Gastrocnemius medialis (tissue), 4 donors: ENCODE measurements around the gene KRT14. TPM values are rescaled to one million over a fixed set of nuclear protein-coding genes. Genes with fewer than 3 reads are reported as not detected.
"Not testable (repeated sequence)": the region's sequence is repeated elsewhere in the genome, so short reads cannot be mapped to it uniquely, and the experiment has no call there.

Source experiments
- ATAC-seq, 2 donors: fragments of 150-250 bp; one replicate each; pipeline ENCODE4 v1.9.1; 2016
- DNase-seq, 2 donors: peaks; one replicate each; pipeline ENCODE4 v3.0.0-alpha.2; 2019
- H3K27ac ChIP-seq, 4 donors: fragments of 200-600 bp; sonication (generic); 1 replicate in 1 of 4; 2 replicates in 3 of 4; pipeline ENCODE4 v1.5.1; 2016 to 2018; ENCODE audit warnings: mild to moderate bottlenecking in 2 of 4, moderate library complexity in 1 of 4
- H3K27me3 ChIP-seq, 3 donors: fragments of 200-600 bp; sonication (generic) in 2 of 3; 1 replicate in 1 of 3; 2 replicates in 2 of 3; pipeline versions ENCODE4 v1.5.1 to v1.6.0; 2016 to 2019; ENCODE audit warnings: mild to moderate bottlenecking in 1 of 3, moderate library complexity in 1 of 3
- H3K36me3 ChIP-seq, 2 donors: fragments of 200-600 bp; sonication (generic) in 1 of 2; one replicate each; pipeline ENCODE4 v1.5.1; 2017 to 2018
- H3K4me1 ChIP-seq, 2 donors: fragments of 200-600 bp; sonication (generic) in 1 of 2; one replicate each; pipeline ENCODE4 v1.5.1; 2016 to 2017; ENCODE audit warnings: mild to moderate bottlenecking in 2 of 2
- H3K4me3 ChIP-seq, 4 donors: fragments of 200-600 bp; sonication (generic) in 3 of 4; 1 replicate in 1 of 4; 2 replicates in 3 of 4; pipeline ENCODE4 v1.5.1; 2016 to 2019; ENCODE audit warnings: mild to moderate bottlenecking in 2 of 4
- H3K9me3 ChIP-seq, 3 donors: fragments of 200-600 bp; sonication (generic) in 2 of 3; 1 replicate in 1 of 3; 2 replicates in 2 of 3; pipeline ENCODE4 v1.5.1; 2016 to 2019
- CTCF ChIP-seq, 5 experiments: fragments of 450-650 bp in 3 of 5; fragments of 200-600 bp in 2 of 5; sonication (generic) in 2 of 5; IDR thresholded peaks in 4 of 5; conservative IDR thresholded peaks in 1 of 5; 1 replicate in 4 of 5; 2 replicates in 1 of 5; pipeline ENCODE4 v1.5.1; 2016 to 2019; ENCODE audit warnings: antibody characterized with exemption in 5 of 5, mild to moderate bottlenecking in 3 of 5, moderate library complexity in 3 of 5
- POLR2A ChIP-seq, 2 donors: fragments of 450-650 bp; IDR thresholded peaks; one replicate each; pipeline ENCODE4 v1.6.1; 2017; ENCODE audit warnings: antibody characterized with exemption in 2 of 2, mild to moderate bottlenecking in 2 of 2, moderate library complexity in 2 of 2
- in situ Hi-C, 4 donors: fragments of 200-750 bp; cut with MboI; loops; one replicate each; pipeline versions ENCODE4 v1.15.0 to v1.8.0; 2017; ENCODE audit warnings: low sequenced_read_pairs in 4 of 4
- intact Hi-C: fragments of 100-400 bp; cut with DNase I; formaldehyde crosslinking; loops from one replicate; pipeline ENCODE4 v1.15.1; 2023; ENCODE audit warnings: low total_unique reads
- total RNA-seq, 4 donors: library from RNA; depleted of rRNA; stranded (reverse); fragments of >200 nt; gene quantifications; one replicate each; pipeline versions ENCODE4 v1.1.0 to v1.2.3, GENCODE V29; 2016

KRT14 gene
- total RNA-seq, 4 donors from 2014 or later: not detected

GRCh38 chr17:41583137-41584127, 3.3 kb downstream of the KRT14 start:
- no peak for ATAC-seq

DNA sequence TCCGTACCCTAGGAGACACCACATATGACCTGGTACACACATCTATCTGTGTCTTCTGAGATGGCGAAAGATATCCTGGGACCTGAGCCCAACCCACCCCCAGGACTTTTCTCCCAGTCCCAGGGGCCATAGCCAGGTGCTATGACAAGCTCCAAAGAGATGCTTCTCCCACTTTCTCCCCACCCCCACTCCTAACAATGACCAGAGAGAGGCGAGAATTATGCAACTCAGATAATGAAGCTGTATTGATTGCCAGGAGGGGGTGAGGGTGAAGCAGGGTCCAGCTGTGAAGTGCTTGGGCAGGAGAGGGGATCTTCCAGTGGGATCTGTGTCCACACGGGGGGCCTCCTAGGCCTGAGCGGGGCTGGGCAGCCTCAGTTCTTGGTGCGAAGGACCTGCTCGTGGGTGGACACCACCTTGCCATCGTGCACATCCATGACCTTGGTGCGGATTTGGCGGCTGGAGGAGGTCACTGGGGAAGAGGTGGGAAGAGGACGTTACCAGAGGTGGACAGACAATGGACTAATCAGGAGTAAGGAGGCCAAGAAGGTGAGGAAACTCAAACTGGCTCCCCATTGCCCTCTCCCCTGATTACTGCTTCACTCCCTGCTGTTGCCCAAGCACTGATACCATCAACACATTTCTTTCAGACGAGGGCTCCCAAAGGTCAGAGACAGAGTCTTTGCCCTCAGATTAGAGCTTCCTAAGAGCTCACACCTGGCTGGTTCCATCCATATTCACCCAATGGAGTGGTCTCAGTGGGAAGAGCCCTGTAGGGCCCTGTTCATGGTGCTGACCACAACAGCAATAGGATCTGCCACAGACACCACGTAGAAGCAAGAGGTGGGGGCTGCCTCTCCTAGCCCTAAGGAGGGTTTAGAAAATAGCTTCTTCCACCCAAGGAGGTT, 4.4 kb downstream of the KRT14 start:
- H3K4me3 ChIP-seq, in situ Hi-C loops, H3K27ac ChIP-seq, H3K4me1 ChIP-seq, intact Hi-C loops, H3K36me3 ChIP-seq, H3K27me3 ChIP-seq, DNase-seq, H3K9me3 ChIP-seq, ATAC-seq: not testable (repeated sequence)

More at GRCh38 chr17:41583137-41584127, 3.3 kb downstream of the KRT14 start:
- Histone ChIP-seq H3K4me3 (no peak overlapping the region), H3K4me1 (no peaks in the 10 kb centered on the region), H3K9me3 (no peaks in the 10 kb centered on the region), H3K27ac (no peak overlapping the region), H3K36me3 (no peaks in the 10 kb centered on the region), H3K27me3 (peaks cover 0 to 3% (median 3%) of the 10 kb centered on the region in 3 donors)
- no peak for TF ChIP-seq POLR2A (IDR thresholded peaks at IDR 0.05)
- TF ChIP-seq CTCF (IDR thresholded peaks at IDR 0.05 in 4 of 5, conservative IDR thresholded peaks at IDR 0.05 in 1 of 5): no peak
- intact Hi-C loops (no loop called here), in situ Hi-C loops (no loop called here)
- no peak for DNase-seq

- intact Hi-C loops: no loop called here
- no peak for DNase-seq
- ATAC-seq: no peak
Measured at GRCh38 chr17:41581366-41582060, 5.2 kb downstream of the KRT14 start.

GRCh38 chr17:41580687-41581365, 5.9 kb downstream of the KRT14 start:
- H3K4me3 ChIP-seq: no peak overlapping the region
- in situ Hi-C loops: no loop called here
- no peaks in the 10 kb centered on the region for H3K9me3 ChIP-seq
- H3K27ac ChIP-seq: no peak overlapping the region
- DNase-seq: no peak
- no peaks in the 10 kb centered on the region for H3K4me1 ChIP-seq
- TF ChIP-seq POLR2A (IDR thresholded peaks at IDR 0.05) (no peak), CTCF (IDR thresholded peaks at IDR 0.05 in 4 of 5, conservative IDR thresholded peaks at IDR 0.05 in 1 of 5) (no peak)
- no peak for ATAC-seq
- H3K27me3 ChIP-seq: peaks cover 0 to 16% (median 8%) of the 10 kb centered on the region in 3 donors
- intact Hi-C loops: no loop called here
- H3K36me3 ChIP-seq: no peaks in the 10 kb centered on the region

More at GRCh38 chr17:41581366-41582060, 5.2 kb downstream of the KRT14 start:
- no peak overlapping the region for H3K4me3 ChIP-seq
- H3K9me3 ChIP-seq: no peaks in the 10 kb centered on the region
- no peak for TF ChIP-seq CTCF (IDR thresholded peaks at IDR 0.05 in 4 of 5, conservative IDR thresholded peaks at IDR 0.05 in 1 of 5)
- TF ChIP-seq POLR2A (IDR thresholded peaks at IDR 0.05): no peak
- in situ Hi-C loops: no loop called here
- H3K27ac ChIP-seq: no peak overlapping the region
- peaks cover 0 to 11% (median 8%) of the 10 kb centered on the region in 3 donors for H3K27me3 ChIP-seq
- no peaks in the 10 kb centered on the region for H3K36me3 ChIP-seq
- no peaks in the 10 kb centered on the region for H3K4me1 ChIP-seq
